GM23338 (cell line): Measurements from ENCODE around the gene TSPAN5. TPM values are rescaled to one million over a fixed set of nuclear protein-coding genes. Genes with fewer than 3 reads are reported as not detected.

ENCODE experiments used
- ATAC-seq: fragments of 200-7000 bp; cut with Tn5 transposase; 3 replicates; pipeline ENCODE4 v1.9.1; 2020
- DNase-seq: peaks from one replicate; pipeline ENCODE4 v3.0.0-alpha.2; 2015; ENCODE audit warnings: low spot score
- H2AFZ ChIP-seq: fragments of 200-600 bp; sonication (generic); 2 replicates; pipeline ENCODE4 v1.8.0; 2016; ENCODE audit warnings: antibody characterized with exemption, mild to moderate bottlenecking, moderate library complexity
- H3F3A ChIP-seq: fragments of 200-600 bp; sonication (generic); replicated peaks from 2 replicates; pipeline ENCODE4 v1.8.0; 2017; ENCODE audit warnings: antibody characterized with exemption, mixed run types, low read depth
- H3K27ac ChIP-seq: fragments of 200-600 bp; sonication (generic); 2 replicates; pipeline ENCODE4 v1.6.1; 2016; ENCODE audit warnings: low read depth
- H3K27me3 ChIP-seq: fragments of 200-600 bp; sonication (generic); 2 replicates; pipeline ENCODE4 v1.8.0; 2016; ENCODE audit warnings: mild to moderate bottlenecking, mixed run types, moderate library complexity; ENCODE audit not compliant: insufficient read depth
- H3K36me3 ChIP-seq: fragments of 200-600 bp; sonication (generic); 2 replicates; pipeline ENCODE4 v1.8.0; 2016; ENCODE audit warnings: mild to moderate bottlenecking; ENCODE audit not compliant: insufficient read depth
- H3K4me1 ChIP-seq: fragments of 200-600 bp; sonication (generic); 2 replicates; pipeline ENCODE4 v1.8.0; 2016; ENCODE audit warnings: mild to moderate bottlenecking, moderate library complexity; ENCODE audit not compliant: insufficient read depth
- H3K4me2 ChIP-seq: fragments of 200-600 bp; sonication (generic); 2 replicates; pipeline ENCODE4 v1.7.1; 2017; ENCODE audit warnings: mixed run types
- H3K4me3 ChIP-seq: fragments of 200-600 bp; sonication (generic); 2 replicates; pipeline ENCODE4 v1.6.1; 2016; ENCODE audit warnings: mixed run types
- H3K79me2 ChIP-seq: fragments of 200-600 bp; sonication (generic); replicated peaks from 2 replicates; pipeline ENCODE4 v1.8.0; 2017; ENCODE audit warnings: mild to moderate bottlenecking; ENCODE audit not compliant: insufficient read depth
- H3K9me2 ChIP-seq: fragments of 200-600 bp; sonication (generic); 2 replicates; pipeline ENCODE4 v1.8.0; 2017; ENCODE audit not compliant: insufficient read depth
- H4K20me1 ChIP-seq: fragments of 200-600 bp; sonication (generic); replicated peaks from 2 replicates; pipeline ENCODE4 v1.8.0; 2017; ENCODE audit warnings: mild to moderate bottlenecking; ENCODE audit not compliant: insufficient read depth
- H3K27ac Mint-ChIP-seq: 2 replicates; pipeline ENCODE4 v1.8.0; 2020; ENCODE audit warnings: inconsistent platforms, mild to moderate bottlenecking, moderate library complexity, mixed read lengths
- H3K27me3 Mint-ChIP-seq: 3 replicates; pipeline ENCODE4 v1.8.0; 2022; ENCODE audit warnings: low read depth, mild to moderate bottlenecking, moderate library complexity, mixed read lengths, inconsistent platforms; ENCODE audit not compliant: insufficient read depth, poor library complexity
- H3K36me3 Mint-ChIP-seq: 3 replicates; pipeline ENCODE4 v1.8.0; 2021; ENCODE audit warnings: low read depth, mild to moderate bottlenecking, inconsistent platforms, moderate library complexity, mixed read lengths
- H3K4me1 Mint-ChIP-seq: 3 replicates; pipeline ENCODE4 v1.8.0; 2020; ENCODE audit warnings: mild to moderate bottlenecking, inconsistent platforms, mixed read lengths
- H3K4me3 Mint-ChIP-seq: 3 replicates; pipeline ENCODE4 v1.8.0; 2021; ENCODE audit warnings: moderate library complexity, mild to moderate bottlenecking, inconsistent platforms, mixed read lengths
- H3K9me3 Mint-ChIP-seq: 3 replicates; pipeline ENCODE4 v1.8.0; 2020; ENCODE audit warnings: moderate library complexity, mild to moderate bottlenecking, inconsistent platforms, mixed read lengths
- CREB1 ChIP-seq: fragments of 250-450 bp; sonication (Bioruptor Pico); IDR thresholded peaks from 2 replicates; pipeline ENCODE4 v1.5.0; 2020; ENCODE audit warnings: low read depth, mild to moderate bottlenecking, moderate library complexity
- EZH2 ChIP-seq: fragments of 200-600 bp; sonication (generic); IDR thresholded peaks from one replicate; pipeline ENCODE4 v1.8.0; 2017; ENCODE audit warnings: antibody characterized with exemption, mild to moderate bottlenecking, low read depth; ENCODE audit not compliant: unreplicated experiment
- EZH2phosphoT487 ChIP-seq: fragments of 200-600 bp; sonication (generic); IDR thresholded peaks from one replicate; pipeline ENCODE4 v1.8.1; 2018; ENCODE audit warnings: antibody characterized with exemption; ENCODE audit not compliant: unreplicated experiment
- JUNB ChIP-seq: IDR thresholded peaks from one replicate; pipeline ENCODE4 v1.6.1; 2016; ENCODE audit warnings: antibody characterized with exemption; ENCODE audit not compliant: unreplicated experiment
- POLR2AphosphoS5 ChIP-seq: IDR thresholded peaks from 2 replicates; pipeline ENCODE4 v1.6.1; 2016; ENCODE audit warnings: antibody characterized with exemption, low read depth
- ZNF114 ChIP-seq: fragments of 250-450 bp; sonication (Bioruptor Pico); IDR thresholded peaks from 2 replicates; pipeline ENCODE4 v1.5.0; 2020; ENCODE audit warnings: mild to moderate bottlenecking, moderate library complexity
- ZNF331 ChIP-seq: fragments of 250-450 bp; sonication (Bioruptor Pico); IDR thresholded peaks from 2 replicates; pipeline ENCODE4 v1.5.0; 2020; ENCODE audit warnings: low read depth, mild to moderate bottlenecking, moderate library complexity
- ZNF462 ChIP-seq: fragments of 250-450 bp; sonication (Bioruptor Pico); IDR thresholded peaks from 2 replicates; pipeline ENCODE4 v1.5.0; 2020; ENCODE audit warnings: mild to moderate bottlenecking, moderate library complexity
- polyA plus RNA-seq: library from polyadenylated mRNA; unstranded; fragments of >200 nt; fragmentation: Nextera tagmentation; extraction: Ambion mirVana; gene quantifications from 2 replicates; pipeline ENCODE4 v1.2.1, GENCODE V29; 2016
- total RNA-seq: library from RNA; depleted of rRNA; stranded (reverse); fragments of >200 nt; shearing (Covaris generic); gene quantifications from 2 replicates; pipeline ENCODE4 v1.2.3, GENCODE V29; 2014
- TF ChIP-seq, protein P1 (sequence below): IDR thresholded peaks from 2 replicates; pipeline ENCODE4 v1.6.1; 2016; ENCODE audit warnings: antibody characterized with exemption
- TF ChIP-seq, protein P2 (sequence below): IDR thresholded peaks from one replicate; pipeline ENCODE4 v1.6.1; 2018; ENCODE audit warnings: antibody characterized with exemption; ENCODE audit not compliant: unreplicated experiment
- TF ChIP-seq, protein P3 (sequence below), 2 experiments: fragments of 200-600 bp in 1 of 2; sonication (generic) in 1 of 2; conservative IDR thresholded peaks; 2 replicates each; pipeline versions ENCODE4 v1.5.1 to v1.6.1; 2016 to 2017; ENCODE audit warnings: antibody characterized with exemption in 2 of 2, low read depth in 2 of 2, mild to moderate bottlenecking in 2 of 2, moderate library complexity in 1 of 2

Gene TSPAN5
- total and polyA plus RNA-seq, 2 experiments from 2014 or later = 18.6 to 21.5 TPM

DNA sequence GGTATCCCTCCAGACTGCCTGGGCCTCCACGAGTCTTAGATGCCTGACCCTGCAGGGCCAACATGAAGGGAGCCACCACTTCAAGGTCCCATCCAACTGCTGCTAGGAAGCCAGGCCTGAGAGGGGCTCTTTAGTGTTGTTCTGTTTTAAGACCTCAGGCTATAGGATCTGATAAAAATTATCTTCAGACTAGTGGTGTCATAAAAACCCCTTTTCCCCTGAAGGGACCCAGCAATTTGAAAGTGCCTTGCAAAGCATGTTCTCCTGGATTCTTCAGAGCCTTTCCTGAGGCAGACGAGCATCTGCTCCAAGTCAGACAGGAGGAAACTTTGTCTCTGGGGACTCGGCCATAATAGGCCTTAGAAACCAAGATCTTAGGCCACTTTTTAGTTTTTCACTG lies 26.9 kb downstream of the TSPAN5 start:
- H3K79me2 ChIP-seq = peaks cover 82% of the 10 kb centered on the region
- H3K36me3 ChIP-seq = no peaks in the 10 kb centered on the region
- H4K20me1 ChIP-seq = no peaks in the 10 kb centered on the region
- no peak overlapping the region for H3K27ac ChIP-seq
- no peaks in the 10 kb centered on the region for H3K36me3 Mint-ChIP-seq
- ATAC-seq (no peak), DNase-seq (no peak)
- H3K27me3 ChIP-seq = no peaks in the 10 kb centered on the region
- peaks cover 13% of the 10 kb centered on the region for H3K4me1 ChIP-seq
- no peak overlapping the region for H3K4me3 Mint-ChIP-seq
- H3K9me3 Mint-ChIP-seq = no peaks in the 10 kb centered on the region
- H3K27me3 Mint-ChIP-seq = peaks cover 6% of the 10 kb centered on the region
- H3K4me3 ChIP-seq = no peak overlapping the region
- H3K9me2 ChIP-seq = no peaks in the 10 kb centered on the region
- H3K27ac Mint-ChIP-seq = 0 out of 2 replicates have a peak overlapping the region, but pooled peaks have one; percentile 22
- TF ChIP-seq ZNF462 (CRISPR knock-in tag) (no peak), CREB1 (CRISPR knock-in tag) (no peak), ZNF114 (CRISPR knock-in tag) (no peak), EZH2phosphoT487 (no peak), JUNB (no peak), EZH2 (no peak), ZNF331 (CRISPR knock-in tag) (no peak), POLR2AphosphoS5 (no peak)
- TF ChIP-seq, protein P1, sequence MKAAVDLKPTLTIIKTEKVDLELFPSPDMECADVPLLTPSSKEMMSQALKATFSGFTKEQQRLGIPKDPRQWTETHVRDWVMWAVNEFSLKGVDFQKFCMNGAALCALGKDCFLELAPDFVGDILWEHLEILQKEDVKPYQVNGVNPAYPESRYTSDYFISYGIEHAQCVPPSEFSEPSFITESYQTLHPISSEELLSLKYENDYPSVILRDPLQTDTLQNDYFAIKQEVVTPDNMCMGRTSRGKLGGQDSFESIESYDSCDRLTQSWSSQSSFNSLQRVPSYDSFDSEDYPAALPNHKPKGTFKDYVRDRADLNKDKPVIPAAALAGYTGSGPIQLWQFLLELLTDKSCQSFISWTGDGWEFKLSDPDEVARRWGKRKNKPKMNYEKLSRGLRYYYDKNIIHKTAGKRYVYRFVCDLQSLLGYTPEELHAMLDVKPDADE = no peak
- TF ChIP-seq, protein P2, sequence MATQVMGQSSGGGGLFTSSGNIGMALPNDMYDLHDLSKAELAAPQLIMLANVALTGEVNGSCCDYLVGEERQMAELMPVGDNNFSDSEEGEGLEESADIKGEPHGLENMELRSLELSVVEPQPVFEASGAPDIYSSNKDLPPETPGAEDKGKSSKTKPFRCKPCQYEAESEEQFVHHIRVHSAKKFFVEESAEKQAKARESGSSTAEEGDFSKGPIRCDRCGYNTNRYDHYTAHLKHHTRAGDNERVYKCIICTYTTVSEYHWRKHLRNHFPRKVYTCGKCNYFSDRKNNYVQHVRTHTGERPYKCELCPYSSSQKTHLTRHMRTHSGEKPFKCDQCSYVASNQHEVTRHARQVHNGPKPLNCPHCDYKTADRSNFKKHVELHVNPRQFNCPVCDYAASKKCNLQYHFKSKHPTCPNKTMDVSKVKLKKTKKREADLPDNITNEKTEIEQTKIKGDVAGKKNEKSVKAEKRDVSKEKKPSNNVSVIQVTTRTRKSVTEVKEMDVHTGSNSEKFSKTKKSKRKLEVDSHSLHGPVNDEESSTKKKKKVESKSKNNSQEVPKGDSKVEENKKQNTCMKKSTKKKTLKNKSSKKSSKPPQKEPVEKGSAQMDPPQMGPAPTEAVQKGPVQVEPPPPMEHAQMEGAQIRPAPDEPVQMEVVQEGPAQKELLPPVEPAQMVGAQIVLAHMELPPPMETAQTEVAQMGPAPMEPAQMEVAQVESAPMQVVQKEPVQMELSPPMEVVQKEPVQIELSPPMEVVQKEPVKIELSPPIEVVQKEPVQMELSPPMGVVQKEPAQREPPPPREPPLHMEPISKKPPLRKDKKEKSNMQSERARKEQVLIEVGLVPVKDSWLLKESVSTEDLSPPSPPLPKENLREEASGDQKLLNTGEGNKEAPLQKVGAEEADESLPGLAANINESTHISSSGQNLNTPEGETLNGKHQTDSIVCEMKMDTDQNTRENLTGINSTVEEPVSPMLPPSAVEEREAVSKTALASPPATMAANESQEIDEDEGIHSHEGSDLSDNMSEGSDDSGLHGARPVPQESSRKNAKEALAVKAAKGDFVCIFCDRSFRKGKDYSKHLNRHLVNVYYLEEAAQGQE = no peak
- TF ChIP-seq, protein P3, sequence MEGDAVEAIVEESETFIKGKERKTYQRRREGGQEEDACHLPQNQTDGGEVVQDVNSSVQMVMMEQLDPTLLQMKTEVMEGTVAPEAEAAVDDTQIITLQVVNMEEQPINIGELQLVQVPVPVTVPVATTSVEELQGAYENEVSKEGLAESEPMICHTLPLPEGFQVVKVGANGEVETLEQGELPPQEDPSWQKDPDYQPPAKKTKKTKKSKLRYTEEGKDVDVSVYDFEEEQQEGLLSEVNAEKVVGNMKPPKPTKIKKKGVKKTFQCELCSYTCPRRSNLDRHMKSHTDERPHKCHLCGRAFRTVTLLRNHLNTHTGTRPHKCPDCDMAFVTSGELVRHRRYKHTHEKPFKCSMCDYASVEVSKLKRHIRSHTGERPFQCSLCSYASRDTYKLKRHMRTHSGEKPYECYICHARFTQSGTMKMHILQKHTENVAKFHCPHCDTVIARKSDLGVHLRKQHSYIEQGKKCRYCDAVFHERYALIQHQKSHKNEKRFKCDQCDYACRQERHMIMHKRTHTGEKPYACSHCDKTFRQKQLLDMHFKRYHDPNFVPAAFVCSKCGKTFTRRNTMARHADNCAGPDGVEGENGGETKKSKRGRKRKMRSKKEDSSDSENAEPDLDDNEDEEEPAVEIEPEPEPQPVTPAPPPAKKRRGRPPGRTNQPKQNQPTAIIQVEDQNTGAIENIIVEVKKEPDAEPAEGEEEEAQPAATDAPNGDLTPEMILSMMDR (conservative IDR thresholded peaks at IDR 0.05; ENCODE audit: low read depth in 2 of 2) = no peak
- H3K4me2 ChIP-seq = no peak overlapping the region
- H3F3A ChIP-seq = no peaks in the 10 kb centered on the region
- H3K4me1 Mint-ChIP-seq = peaks cover 34% of the 10 kb centered on the region
- no peak overlapping the region for H2AFZ ChIP-seq
